Breast epithelium (tissue), 4 donors: Measurements from ENCODE around the gene PRPF31. TPM values are rescaled to one million over a fixed set of nuclear protein-coding genes. Genes with fewer than 3 reads are reported as not detected.

Source experiments
- DNase-seq, 2 donors: peaks; one replicate each; pipeline ENCODE4 v3.0.0-alpha.2; 2019; ENCODE audit warnings: low spot score in 2 of 2
- H3K27ac ChIP-seq, 2 donors: fragments of 200-600 bp; sonication (generic) in 1 of 2; one replicate each; pipeline ENCODE4 v1.5.1; 2016 to 2019; ENCODE audit warnings: mild to moderate bottlenecking in 1 of 2
- H3K27me3 ChIP-seq, 2 donors: fragments of 200-600 bp; sonication (generic) in 1 of 2; one replicate each; pipeline versions ENCODE4 v1.5.1 to v1.6.0; 2017 to 2019; ENCODE audit warnings: control low read depth in 1 of 2, mild to moderate bottlenecking in 1 of 2
- H3K36me3 ChIP-seq: fragments of 200-600 bp; one replicate; pipeline ENCODE4 v1.5.1; 2019
- H3K4me1 ChIP-seq, 2 donors: fragments of 200-600 bp; sonication (generic); one replicate each; pipeline ENCODE4 v1.5.1; 2016 to 2019; ENCODE audit warnings: control low read depth in 1 of 2
- H3K4me3 ChIP-seq, 3 donors: fragments of 200-600 bp; sonication (generic); 1 replicate in 2 of 3; 2 replicates in 1 of 3; pipeline ENCODE4 v1.5.1; 2016 to 2019; ENCODE audit warnings: mild to moderate bottlenecking in 3 of 3, moderate library complexity in 2 of 3
- H3K9me3 ChIP-seq, 2 donors: fragments of 200-600 bp; sonication (generic) in 1 of 2; one replicate each; pipeline ENCODE4 v1.5.1; 2016 to 2019; ENCODE audit warnings: control low read depth in 1 of 2
- POLR2A ChIP-seq: fragments of 450-650 bp; IDR thresholded peaks from one replicate; pipeline ENCODE4 v1.6.1; 2016; ENCODE audit warnings: antibody characterized with exemption, mild to moderate bottlenecking, moderate library complexity
- POLR2AphosphoS5 ChIP-seq, 3 donors: sonication (generic); formaldehyde crosslinking; IDR thresholded peaks; one replicate each; pipeline ENCODE4 v1.6.1; 2017; ENCODE audit warnings: antibody characterized with exemption in 3 of 3
- intact Hi-C: fragments of 100-400 bp; cut with DNase I; formaldehyde crosslinking; loops from one replicate; pipeline ENCODE4 v1.15.1; 2023; ENCODE audit warnings: low total_unique reads
- total RNA-seq, 3 donors: library from RNA; depleted of rRNA; stranded (reverse); fragments of >200 nt; gene quantifications; one replicate each; pipeline ENCODE4 v1.1.0, GENCODE V29; 2016
- TF ChIP-seq, protein P1 (sequence below), 3 donors: fragments of 450-650 bp; IDR thresholded peaks; one replicate each; pipeline ENCODE4 v1.5.1; 2016 to 2017; ENCODE audit warnings: antibody characterized with exemption in 3 of 3, mild to moderate bottlenecking in 3 of 3, moderate library complexity in 3 of 3

The PRPF31 gene
- total RNA-seq, 3 donors from 2014 or later = 45.5 to 59.6 (median 52.5) TPM

DNA sequence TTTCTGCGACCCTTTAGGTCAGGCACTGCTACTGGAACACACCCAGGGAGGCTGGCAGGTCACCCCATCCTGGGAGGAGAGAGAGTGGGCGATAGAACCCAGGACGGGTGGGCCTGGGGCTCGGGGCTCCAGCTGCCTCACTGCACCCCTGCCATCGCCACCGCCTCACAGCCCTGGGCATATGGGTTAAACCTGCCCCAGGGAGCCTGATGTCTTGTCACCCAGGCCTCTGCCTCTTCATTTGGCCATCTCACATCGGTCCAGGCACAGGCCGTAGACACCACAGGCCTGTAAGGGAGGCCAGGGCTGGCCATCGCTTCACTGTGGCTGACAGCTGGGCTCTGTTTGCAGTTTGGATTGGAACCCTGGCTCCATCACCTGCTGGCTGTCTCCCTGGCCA is 10.2 kb downstream of the PRPF31 start:
- no peak for DNase-seq
- no peak overlapping the region for H3K27ac ChIP-seq
- no peaks in the 10 kb centered on the region for H3K27me3 ChIP-seq
- peaks cover 29% of the 10 kb centered on the region for H3K36me3 ChIP-seq
- TF ChIP-seq, protein P1, sequence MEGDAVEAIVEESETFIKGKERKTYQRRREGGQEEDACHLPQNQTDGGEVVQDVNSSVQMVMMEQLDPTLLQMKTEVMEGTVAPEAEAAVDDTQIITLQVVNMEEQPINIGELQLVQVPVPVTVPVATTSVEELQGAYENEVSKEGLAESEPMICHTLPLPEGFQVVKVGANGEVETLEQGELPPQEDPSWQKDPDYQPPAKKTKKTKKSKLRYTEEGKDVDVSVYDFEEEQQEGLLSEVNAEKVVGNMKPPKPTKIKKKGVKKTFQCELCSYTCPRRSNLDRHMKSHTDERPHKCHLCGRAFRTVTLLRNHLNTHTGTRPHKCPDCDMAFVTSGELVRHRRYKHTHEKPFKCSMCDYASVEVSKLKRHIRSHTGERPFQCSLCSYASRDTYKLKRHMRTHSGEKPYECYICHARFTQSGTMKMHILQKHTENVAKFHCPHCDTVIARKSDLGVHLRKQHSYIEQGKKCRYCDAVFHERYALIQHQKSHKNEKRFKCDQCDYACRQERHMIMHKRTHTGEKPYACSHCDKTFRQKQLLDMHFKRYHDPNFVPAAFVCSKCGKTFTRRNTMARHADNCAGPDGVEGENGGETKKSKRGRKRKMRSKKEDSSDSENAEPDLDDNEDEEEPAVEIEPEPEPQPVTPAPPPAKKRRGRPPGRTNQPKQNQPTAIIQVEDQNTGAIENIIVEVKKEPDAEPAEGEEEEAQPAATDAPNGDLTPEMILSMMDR (IDR thresholded peaks at IDR 0.05) = no peak
- TF ChIP-seq POLR2A (no peak), POLR2AphosphoS5 (IDR thresholded peaks at IDR 0.05) (no peak)
- intact Hi-C loops = no loop called here
- H3K4me1 ChIP-seq = no peaks in the 10 kb centered on the region
- no peaks in the 10 kb centered on the region for H3K9me3 ChIP-seq
- H3K4me3 ChIP-seq = no peak overlapping the region

DNA sequence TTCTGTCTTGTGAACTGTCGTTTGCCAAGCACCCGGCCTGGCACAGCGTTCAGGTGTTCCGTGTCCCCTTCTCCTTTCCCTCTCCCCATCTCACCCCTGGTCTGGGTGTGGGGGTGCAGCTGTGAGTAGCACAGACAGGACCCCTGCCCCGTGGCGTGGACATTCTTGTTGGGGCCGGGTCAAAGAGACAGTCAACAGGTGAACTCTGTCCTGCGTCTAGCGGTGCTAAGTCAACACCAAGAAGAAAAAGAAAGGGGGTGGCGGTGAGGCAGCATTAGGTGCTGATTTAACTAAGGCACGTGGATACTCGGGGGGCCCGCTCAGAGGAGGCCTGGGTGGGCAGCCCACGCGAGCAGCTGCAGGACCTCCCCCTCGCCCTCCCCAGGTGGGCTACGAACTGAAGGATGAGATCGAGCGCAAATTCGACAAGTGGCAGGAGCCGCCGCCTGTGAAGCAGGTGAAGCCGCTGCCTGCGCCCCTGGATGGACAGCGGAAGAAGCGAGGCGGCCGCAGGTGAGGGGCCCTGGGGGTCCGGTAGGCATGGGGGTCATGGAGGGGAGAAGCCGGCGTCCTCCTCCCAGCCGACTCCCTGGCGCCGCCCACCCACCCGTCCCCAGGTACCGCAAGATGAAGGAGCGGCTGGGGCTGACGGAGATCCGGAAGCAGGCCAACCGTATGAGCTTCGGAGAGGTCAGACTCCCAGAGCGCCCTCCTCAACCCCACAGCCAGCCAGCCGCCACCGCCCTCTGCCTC is 12.3 kb downstream of the PRPF31 start:
- TF ChIP-seq POLR2AphosphoS5 (IDR thresholded peaks at IDR 0.05) = no peak
- TF ChIP-seq POLR2A = no peak
- Histone ChIP-seq H3K27ac (no peak overlapping the region), H3K27me3 (no peaks in the 10 kb centered on the region), H3K4me1 (no peaks in the 10 kb centered on the region), H3K4me3 (no peak overlapping the region), H3K36me3 (peaks cover 18% of the 10 kb centered on the region), H3K9me3 (no peaks in the 10 kb centered on the region)
- intact Hi-C loops = no loop called here
- no peak for DNase-seq

DNA sequence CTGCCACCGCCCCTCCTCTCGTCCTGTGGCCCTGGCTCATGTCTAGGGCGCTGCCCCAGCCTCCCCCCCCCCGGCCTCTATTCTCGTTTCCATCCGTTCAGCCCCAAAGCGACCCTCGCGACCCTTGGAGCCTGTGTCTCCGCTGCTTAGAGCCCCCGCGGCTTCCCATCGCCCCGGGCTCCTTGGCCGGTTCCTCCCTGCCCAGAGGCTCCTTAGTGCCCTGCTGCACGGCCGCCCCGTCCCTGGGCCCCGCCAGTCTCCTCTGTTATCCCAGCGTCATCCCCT is 12.8 kb downstream of the PRPF31 start:
- no peak for DNase-seq

DNA sequence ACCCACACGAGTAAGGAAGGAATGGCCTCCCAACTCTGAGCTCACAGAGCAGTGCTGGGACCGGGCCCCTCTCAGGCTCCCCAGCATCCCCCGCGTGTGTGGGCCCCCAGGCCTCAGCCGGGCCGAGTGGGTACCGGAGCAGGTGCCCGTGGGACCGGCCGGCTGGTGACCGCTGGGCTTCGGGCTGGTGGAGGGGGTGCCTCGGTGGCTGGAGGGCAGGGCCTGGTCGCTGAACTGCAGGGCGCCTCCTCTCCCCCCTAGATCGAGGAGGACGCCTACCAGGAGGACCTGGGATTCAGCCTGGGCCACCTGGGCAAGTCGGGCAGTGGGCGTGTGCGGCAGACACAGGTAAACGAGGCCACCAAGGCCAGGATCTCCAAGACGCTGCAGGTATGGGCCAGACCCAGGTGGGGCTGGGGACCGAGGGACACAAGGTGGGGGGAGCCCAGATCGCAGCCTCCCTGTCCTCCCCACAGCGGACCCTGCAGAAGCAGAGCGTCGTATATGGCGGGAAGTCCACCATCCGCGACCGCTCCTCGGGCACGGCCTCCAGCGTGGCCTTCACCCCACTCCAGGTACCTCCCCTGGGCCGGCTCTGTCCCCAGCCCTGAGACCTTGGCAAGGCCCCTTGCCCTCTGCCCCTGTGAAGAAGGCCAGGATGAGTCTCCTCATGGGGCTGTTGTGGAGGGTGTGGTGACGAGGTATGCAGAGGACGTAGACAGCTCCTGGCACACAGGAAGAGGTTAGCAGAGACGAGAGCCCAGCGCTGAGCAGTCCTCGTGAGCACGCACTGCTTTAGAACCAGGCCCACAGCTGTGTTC is 13.5 kb downstream of the PRPF31 start:
- Histone ChIP-seq H3K9me3 (no peaks in the 10 kb centered on the region), H3K4me1 (no peaks in the 10 kb centered on the region), H3K27me3 (no peaks in the 10 kb centered on the region), H3K27ac (no peak overlapping the region), H3K4me3 (no peak overlapping the region), H3K36me3 (peaks cover 9% of the 10 kb centered on the region)
- no peak for DNase-seq
- intact Hi-C loops = no loop called here
- TF ChIP-seq POLR2AphosphoS5 (IDR thresholded peaks at IDR 0.05) = no peak
- TF ChIP-seq, protein P1 (IDR thresholded peaks at IDR 0.05) = no peak
- TF ChIP-seq POLR2A = no peak

More for the DNA sequence above, 12.8 kb downstream of the PRPF31 start:
- Histone ChIP-seq H3K9me3 (no peaks in the 10 kb centered on the region), H3K36me3 (peaks cover 14% of the 10 kb centered on the region), H3K27ac (no peak overlapping the region), H3K4me1 (no peaks in the 10 kb centered on the region), H3K4me3 (no peak overlapping the region), H3K27me3 (no peaks in the 10 kb centered on the region)
- intact Hi-C loops = no loop called here
- TF ChIP-seq POLR2AphosphoS5 (IDR thresholded peaks at IDR 0.05) (no peak), POLR2A (no peak)
- TF ChIP-seq, protein P1 (IDR thresholded peaks at IDR 0.05) = no peak

DNA sequence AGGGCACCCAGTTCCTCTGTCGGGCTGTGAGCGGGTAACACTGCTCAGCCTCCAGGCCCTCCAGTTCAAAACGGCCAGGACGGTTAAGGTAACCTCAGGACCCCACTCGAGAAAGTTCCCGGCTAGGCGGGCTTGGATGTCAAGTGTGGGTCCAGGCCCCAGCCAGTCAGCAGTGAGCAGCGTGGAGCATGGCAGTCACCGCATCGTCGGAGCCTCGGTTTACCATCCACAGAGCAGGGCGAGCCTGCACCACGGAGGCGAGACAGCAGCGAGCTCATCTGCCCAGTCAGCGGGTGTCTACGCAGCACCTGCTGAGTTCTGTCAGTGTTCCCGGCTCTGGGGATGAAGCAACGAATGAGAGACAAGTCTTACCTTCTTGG is 14.1 kb downstream of the PRPF31 start:
- Histone ChIP-seq H3K4me3 (no peak overlapping the region), H3K4me1 (no peaks in the 10 kb centered on the region), H3K27ac (no peak overlapping the region), H3K27me3 (no peaks in the 10 kb centered on the region), H3K9me3 (no peaks in the 10 kb centered on the region), H3K36me3 (peaks cover 5% of the 10 kb centered on the region)
- intact Hi-C loops = no loop called here
- TF ChIP-seq POLR2A (no peak), POLR2AphosphoS5 (IDR thresholded peaks at IDR 0.05) (no peak)
- TF ChIP-seq, protein P1 (IDR thresholded peaks at IDR 0.05) = no peak
- no peak for DNase-seq
